ENCODE measurements around the gene ZNF578.
"Not testable (repeated sequence)": the region's sequence is repeated elsewhere in the genome, so short reads cannot be mapped to it uniquely, and the experiment has no call there.

ZNF578 gene

GRCh38 chr19:52453324-52454094 lies at the start of gene ZNF578:
Gene ZNF578 (plus strand): TSS chr19:52453553. CDS start chr19:52501846, 48,293 bp downstream.
- peak; percentile 59 to 77 for DNase-seq

- DNase-seq, result no peak
Observed at GRCh38 chr19:52410276-52410675, 43.1 kb upstream of the ZNF578 start.

- DNase-seq, result no peak
Observed at GRCh38 chr19:52415711-52416110, 37.6 kb upstream of the ZNF578 start.

GRCh38 chr19:52428937-52429336 lies 24.4 kb upstream of the ZNF578 start, which contains the start of gene ZNF534:
Gene ZNF534 (plus strand): TSS chr19:52429148. CDS start chr19:52431475, 2,327 bp downstream.
- DNase-seq, result no peak

- no peak for DNase-seq
Observed at GRCh38 chr19:52442179-52442578, 11.2 kb upstream of the ZNF578 start.

GRCh38 chr19:52444506-52444905 lies 8.8 kb upstream of the ZNF578 start:
- no peak for DNase-seq

- no peak for DNase-seq
Observed at GRCh38 chr19:52451241-52451640, 2.1 kb upstream of the ZNF578 start.

- no peak for DNase-seq
Observed at GRCh38 chr19:52464798-52465470, 11.6 kb downstream of the ZNF578 start.

- no peak for DNase-seq
Observed at GRCh38 chr19:52473655-52474350, 20.4 kb downstream of the ZNF578 start.

GRCh38 chr19:52474351-52475127 lies 21.2 kb downstream of the ZNF578 start:
- DNase-seq, result no peak

- not testable (repeated sequence) for DNase-seq
Observed at GRCh38 chr19:52484111-52484743, 30.9 kb downstream of the ZNF578 start.

GRCh38 chr19:52485064-52485463 lies 31.7 kb downstream of the ZNF578 start:
- DNase-seq, result not testable (repeated sequence)

GRCh38 chr19:52485561-52486240 lies 32.3 kb downstream of the ZNF578 start:
- DNase-seq, result not testable (repeated sequence)

GRCh38 chr19:52492201-52492993 lies 39.0 kb downstream of the ZNF578 start:
- no peak for DNase-seq

- no peak for DNase-seq
Observed at GRCh38 chr19:52492994-52493470, 39.7 kb downstream of the ZNF578 start.

- DNase-seq, result no peak
Observed at GRCh38 chr19:52494518-52494917, 41.2 kb downstream of the ZNF578 start.

- DNase-seq, result no peak
Observed at GRCh38 chr19:52498571-52498970, 45.2 kb downstream of the ZNF578 start.

- not testable (repeated sequence) for DNase-seq
Observed at GRCh38 chr19:52500474-52500873, 47.1 kb downstream of the ZNF578 start.

- DNase-seq, result not testable (repeated sequence)
Observed at GRCh38 chr19:52500991-52501390, 47.6 kb downstream of the ZNF578 start.

GRCh38 chr19:52507266-52507665 lies 53.9 kb downstream of the ZNF578 start:
- no peak for DNase-seq

- no peak for DNase-seq
Observed at GRCh38 chr19:52516191-52516590, 62.8 kb downstream of the ZNF578 start.
